CD4-positive, alpha-beta T cell treated with Interleukin-17A for 4 hours (primary cell): ENCODE measurements around the gene TCF23.
"Not testable (repeated sequence)": the region's sequence is repeated elsewhere in the genome, so short reads cannot be mapped to it uniquely, and the experiment has no call there.

Experiments used
- DNase-seq: peaks from one replicate; pipeline ENCODE4 v3.0.0-alpha.2; 2020; ENCODE audit warnings: mixed read lengths

TCF23 gene

DNA sequence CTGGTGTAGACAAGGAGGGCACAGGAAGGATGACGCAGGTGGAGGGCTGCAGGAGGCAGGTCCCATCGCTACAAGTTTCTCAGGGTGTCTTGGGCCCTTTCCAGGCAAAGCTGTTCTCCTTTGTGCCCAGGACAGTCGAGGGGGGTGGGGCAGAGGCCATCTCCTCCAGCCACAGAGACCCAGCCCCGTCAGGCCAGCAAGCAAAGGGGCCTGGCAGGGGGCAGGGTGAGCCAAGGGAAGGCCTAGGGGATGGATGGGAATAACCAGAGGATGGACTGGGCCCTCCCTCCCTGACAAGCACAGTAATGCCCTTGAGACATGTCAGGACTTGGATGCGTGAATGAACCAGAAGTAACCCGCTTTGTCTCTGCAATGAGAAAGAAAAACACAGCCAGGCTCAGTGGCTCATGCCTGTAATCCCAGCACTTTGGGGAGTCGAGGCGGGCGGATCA is 6.3 kb downstream of the TCF23 start:
- DNase-seq, result no peak

DNA sequence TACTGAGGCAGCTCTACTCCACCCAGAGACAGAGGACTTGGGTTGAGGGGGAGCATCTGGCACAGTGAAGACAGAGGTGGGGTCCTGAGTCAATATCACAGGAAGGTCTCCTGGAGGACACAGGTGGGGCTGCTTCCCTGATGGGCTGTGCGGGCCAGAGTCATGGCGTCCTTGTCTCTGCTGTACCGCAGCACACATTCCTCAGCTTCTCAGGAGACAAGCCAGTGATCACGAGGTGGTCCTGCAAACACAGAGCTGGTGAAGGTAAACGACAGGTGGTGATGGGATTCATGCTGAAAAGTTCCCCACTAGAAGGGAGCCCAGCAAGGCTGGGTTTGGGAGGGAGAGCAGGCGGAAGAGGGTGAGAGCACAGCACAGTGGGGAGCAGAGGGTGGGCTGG is 9.7 kb downstream of the TCF23 start:
- DNase-seq, result no peak

DNA sequence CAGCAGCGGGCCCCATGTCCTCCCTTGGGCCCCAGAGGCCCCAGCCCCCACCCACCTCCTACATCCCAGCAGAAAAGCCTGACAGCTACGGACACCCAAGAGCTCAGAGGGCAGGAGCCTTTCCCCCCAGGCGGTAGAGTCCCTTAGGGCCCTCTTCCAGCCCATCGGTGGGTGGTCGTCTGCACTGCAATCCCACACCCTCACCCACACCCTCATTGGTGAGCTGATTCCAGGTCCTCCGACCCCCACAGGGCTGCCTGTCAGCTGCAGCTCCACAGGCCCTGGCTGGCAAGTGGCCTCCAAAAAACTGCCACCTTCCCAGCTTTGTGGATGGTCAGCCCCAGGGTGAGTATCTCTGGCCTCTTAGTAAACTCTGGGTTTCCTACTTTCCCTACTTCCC is 10.5 kb downstream of the TCF23 start:
- no peak for DNase-seq

DNA sequence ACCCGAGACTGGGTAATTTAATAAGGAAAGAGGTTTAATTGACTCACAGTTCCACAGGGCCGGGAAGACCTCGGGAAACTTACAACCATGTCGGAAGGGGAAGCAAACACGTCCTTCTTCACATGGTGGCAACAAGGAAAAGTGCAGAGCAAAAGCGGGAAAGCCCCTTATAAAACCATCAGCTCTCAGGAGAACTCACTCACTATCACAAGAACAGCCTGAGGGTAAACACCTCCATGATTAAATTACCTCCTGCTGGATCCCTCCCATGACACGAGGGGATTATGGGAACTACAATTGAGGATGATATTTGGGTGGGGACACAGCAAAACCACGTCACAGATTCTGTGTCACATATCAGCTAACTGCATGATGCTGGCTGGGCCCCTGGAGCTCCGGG is 11.4 kb downstream of the TCF23 start:
- no peak for DNase-seq

- DNase-seq, result no peak
These were observed 13.6 kb downstream of the TCF23 start for GRCh38 chr2:27162151-27163121.

GRCh38 chr2:27164960-27165763 is 16.4 kb downstream of the TCF23 start:
- no peak for DNase-seq

- no peak for DNase-seq
These were observed 22.0 kb downstream of the TCF23 start for GRCh38 chr2:27170581-27171337.

DNA sequence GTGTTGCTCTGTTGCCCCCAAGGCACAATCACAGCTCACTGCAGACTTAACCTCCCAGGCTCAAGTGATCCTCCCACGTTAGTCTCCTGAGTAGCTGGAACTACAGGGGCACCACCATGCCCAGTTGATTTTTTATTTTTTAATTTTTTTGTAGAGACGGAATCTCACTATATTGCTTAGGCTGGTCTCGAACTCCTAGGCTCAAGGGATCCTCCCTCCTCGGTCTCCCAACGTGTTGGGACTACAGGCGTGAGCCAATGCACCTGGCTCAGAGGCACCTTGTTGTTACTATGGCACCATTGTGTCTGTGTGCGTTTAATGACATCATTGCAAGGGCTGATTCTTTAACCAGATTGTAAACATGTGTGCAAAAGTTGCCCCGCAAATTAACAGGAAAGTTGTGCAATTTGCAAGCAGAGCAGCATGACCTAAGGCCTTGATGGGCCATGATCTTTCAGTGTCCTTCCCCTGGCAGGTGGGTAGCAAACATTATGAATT is 22.6 kb downstream of the TCF23 start:
- DNase-seq, result no peak

- no peak for DNase-seq
These were observed 25.8 kb downstream of the TCF23 start for GRCh38 chr2:27174638-27175037.

- DNase-seq, result no peak
These were observed 26.5 kb downstream of the TCF23 start for GRCh38 chr2:27175330-27175729.

- not testable (repeated sequence) for DNase-seq
These were observed 27.0 kb downstream of the TCF23 start for GRCh38 chr2:27175781-27176180.

DNA sequence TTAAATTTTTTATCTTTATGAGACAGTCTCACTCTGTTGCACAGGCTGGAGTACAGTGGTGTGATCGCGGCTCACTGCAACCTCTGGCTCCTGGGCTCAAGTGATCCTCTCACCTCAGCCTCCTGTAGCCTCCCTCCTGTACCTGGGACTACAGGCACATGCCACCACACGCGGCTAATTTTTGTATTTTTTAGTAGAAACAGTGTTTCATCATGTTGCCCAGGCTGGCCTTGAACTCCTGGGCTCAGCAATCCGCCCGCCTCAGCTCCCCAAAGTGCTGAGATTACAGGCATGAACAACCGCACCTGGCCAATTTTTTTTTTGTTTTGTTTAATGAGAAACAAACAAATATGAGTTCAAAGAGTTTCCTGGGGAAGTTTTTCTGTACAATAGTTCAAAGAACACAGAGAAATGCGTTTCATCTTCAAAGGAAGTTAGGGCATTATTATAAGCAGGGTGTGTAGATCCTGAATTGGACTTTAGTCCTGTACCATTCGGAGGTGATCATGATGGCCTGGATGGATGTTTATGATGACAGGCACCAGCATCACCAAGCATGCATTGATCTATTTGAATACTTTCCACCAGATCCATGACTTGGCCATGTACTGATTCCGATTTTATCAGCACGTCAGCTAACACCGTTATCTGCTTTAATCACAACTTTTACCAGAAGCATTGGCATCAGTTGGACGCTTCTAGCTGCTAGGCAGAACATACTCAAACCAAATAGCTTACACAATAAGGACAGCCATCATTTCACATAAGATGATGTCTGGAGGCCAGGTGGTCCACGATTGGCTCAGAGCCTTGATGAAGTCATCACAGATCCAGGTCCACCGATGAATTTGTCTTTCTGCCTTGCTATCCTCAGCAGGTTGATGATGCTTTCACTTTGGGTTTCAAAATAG is 28.9 kb downstream of the TCF23 start:
- no peak for DNase-seq

DNA sequence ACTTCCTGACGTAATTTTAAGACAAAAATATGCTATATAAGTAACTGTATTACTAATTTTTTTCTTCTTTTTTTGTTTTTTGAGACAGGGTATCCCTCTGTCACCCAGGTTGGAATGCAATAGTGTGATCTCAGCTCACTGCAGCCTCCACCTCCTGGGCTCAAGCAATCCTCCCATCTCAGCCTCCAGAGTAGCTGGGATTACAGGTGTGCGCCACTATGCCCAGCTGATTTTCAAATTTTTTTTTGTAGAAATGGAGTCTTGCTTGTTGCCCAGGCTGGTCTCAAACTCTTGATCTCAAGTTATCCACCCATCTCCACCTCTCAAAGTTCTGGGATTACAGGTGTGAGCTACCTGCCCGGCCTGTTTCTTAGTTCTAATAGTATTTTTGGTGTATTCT is 29.7 kb downstream of the TCF23 start:
- DNase-seq, result no peak

- no peak for DNase-seq
These were observed 30.7 kb downstream of the TCF23 start for GRCh38 chr2:27179344-27180000.

- DNase-seq, result no peak
These were observed 33.5 kb downstream of the TCF23 start for GRCh38 chr2:27182346-27182745.

DNA sequence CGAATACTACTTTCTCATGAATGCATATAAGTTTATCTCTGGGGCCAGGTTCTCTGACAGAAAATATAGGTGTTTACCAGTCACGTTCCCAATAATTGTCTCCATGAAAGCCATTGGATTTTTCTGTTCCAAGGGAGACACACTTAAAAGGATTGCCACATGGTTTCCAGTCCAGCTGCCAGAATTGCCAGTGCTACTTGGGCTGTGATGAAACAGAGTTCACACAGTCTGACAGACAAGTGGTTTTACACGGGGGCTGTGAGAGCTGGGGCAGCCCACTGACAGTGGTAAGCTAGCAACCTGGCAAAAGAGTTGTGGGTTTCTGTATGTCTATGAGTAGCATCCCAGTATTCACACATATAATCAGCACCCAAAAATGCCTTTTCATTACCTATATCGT is 35.3 kb downstream of the TCF23 start:
- DNase-seq, result no peak

- no peak for DNase-seq
These were observed 36.7 kb downstream of the TCF23 start for GRCh38 chr2:27185331-27186026.

DNA sequence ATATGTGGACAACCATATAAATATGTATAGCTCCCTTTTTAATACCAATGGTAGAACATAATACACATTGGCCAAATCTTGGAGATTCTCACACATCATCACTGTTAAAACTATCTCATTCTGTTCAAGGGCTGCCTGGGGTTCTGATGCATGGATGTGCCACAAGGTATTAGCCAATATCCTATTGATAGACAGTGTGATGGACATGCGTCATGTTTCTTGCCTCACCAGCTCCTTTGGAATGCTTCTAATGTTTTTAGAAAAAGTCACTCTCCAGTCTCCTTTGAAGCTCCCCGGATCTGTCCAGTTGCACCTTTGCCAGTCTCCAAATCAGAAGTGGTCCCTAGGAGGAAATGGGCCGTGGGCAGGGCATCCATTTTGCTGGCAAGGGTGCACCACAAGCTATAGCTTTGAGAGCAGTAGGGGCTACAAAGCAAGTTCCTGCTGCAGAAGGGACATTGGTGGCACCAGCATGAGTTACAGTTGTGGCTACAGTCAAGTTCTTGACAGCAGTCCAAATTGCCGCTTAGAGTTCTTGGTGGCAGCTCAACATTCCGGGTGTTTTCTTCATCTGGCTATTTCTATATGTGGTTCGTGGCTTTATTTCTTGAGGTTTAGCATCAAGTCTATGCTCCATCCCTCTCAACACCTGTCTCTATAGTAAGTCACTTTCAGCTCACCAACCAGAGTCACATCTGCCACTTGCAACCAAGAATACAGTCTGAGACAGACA is 38.0 kb downstream of the TCF23 start:
- no peak for DNase-seq

DNA sequence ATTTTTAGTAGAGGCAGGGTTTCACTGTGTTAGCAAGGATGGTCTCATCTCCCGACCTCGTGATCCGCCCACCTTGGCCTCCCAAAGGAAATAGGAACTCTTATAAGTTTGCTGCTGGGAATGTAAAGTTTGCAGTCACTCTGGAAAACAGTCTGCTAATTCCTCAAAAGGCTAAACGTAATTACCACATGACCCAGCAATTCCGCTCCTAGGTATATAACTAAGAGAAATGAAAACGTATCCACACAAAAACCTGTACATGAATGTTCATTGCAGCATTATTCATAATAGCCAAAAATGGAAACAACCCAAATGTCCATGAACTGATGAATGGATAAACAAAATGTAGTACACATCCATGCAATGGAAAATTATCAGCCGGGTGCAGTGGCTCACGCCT is 41.2 kb downstream of the TCF23 start:
- DNase-seq, result no peak
